Endothelial cell of umbilical vein (primary cell): ENCODE measurements around the gene ASB5. TPM values are rescaled to one million over a fixed set of nuclear protein-coding genes. Genes with fewer than 3 reads are reported as not detected.

ENCODE experiments used
- BruUV-seq: library from RNA; stranded (reverse); fragments of 400-500 nt; replicated peaks from 2 replicates; lab custom pipeline; 2021; lab: Mats Ljungman, UMichigan
- CTCF ChIA-PET: fragments of 300-600, 350-600 bp; sonication (Branson Sonifier 250); formaldehyde crosslinking; loops from one replicate; lab custom pipeline; 2021; ENCODE audit warnings: antibody characterized with exemption, inconsistent platforms; lab: Charles Lee
- POLR2A ChIA-PET: fragments of 300-600, 350-600 bp; sonication (Branson Sonifier 250); formaldehyde crosslinking; loops from one replicate; lab custom pipeline; 2021; ENCODE audit warnings: antibody characterized with exemption, inconsistent platforms; lab: Charles Lee
- DNase-seq: peaks from one replicate; pipeline ENCODE4 v3.0.0-alpha.2; 2011; ENCODE audit warnings: low read depth, low spot score
- FAIRE-seq: peaks from 2 replicates; lab custom pipeline; 2011; peaks lifted over from hg19 to GRCh38; lab: Jason Lieb, UNC
- H2AFZ ChIP-seq: 2 replicates; pipeline ENCODE4 v1.6.0; 2012; ENCODE audit warnings: low read depth, low read length, control low read depth, inconsistent platforms
- H3K27ac ChIP-seq: 2 replicates; pipeline ENCODE4 v1.5.1; 2011; ENCODE audit warnings: low read depth, mild to moderate bottlenecking, control low read depth, low read length, moderate library complexity; ENCODE audit not compliant: insufficient read depth
- H3K27me3 ChIP-seq, 2 experiments: 2 replicates each; pipeline versions ENCODE4 v1.6.0 to v1.6.1; 2011; ENCODE audit warnings: low read length in 2 of 2, mixed read lengths in 1 of 2; ENCODE audit not compliant: control insufficient read depth in 2 of 2, insufficient read depth in 2 of 2
- H3K36me3 ChIP-seq, 2 experiments: 2 replicates in 1 of 2; 3 replicates in 1 of 2; pipeline ENCODE4 v1.5.1; 2011; ENCODE audit warnings: low read length in 2 of 2, mild to moderate bottlenecking in 1 of 2, moderate library complexity in 1 of 2; ENCODE audit not compliant: control insufficient read depth in 2 of 2, insufficient read depth in 2 of 2; ENCODE audit errors: extremely low read depth in 1 of 2
- H3K4me1 ChIP-seq: 3 replicates; pipeline ENCODE4 v1.5.1; 2011; ENCODE audit warnings: mild to moderate bottlenecking, low read length; ENCODE audit not compliant: control insufficient read depth, insufficient read depth; ENCODE audit errors: extremely low read depth
- H3K4me2 ChIP-seq: 2 replicates; pipeline ENCODE4 v1.6.1; 2011; ENCODE audit warnings: low read length, control low read depth, mixed read lengths; ENCODE audit not compliant: insufficient read depth
- H3K4me3 ChIP-seq, 3 experiments: fragments of 200-600 bp in 1 of 3; sonication (generic), shearing (Covaris generic) in 1 of 3; replicated peaks in 1 of 3; 2 replicates each; pipeline ENCODE4 v1.5.1; 2011 to 2016; ENCODE audit warnings: control low read depth in 3 of 3, low read length in 3 of 3, mild to moderate bottlenecking in 2 of 3, inconsistent platforms in 1 of 3, low read depth in 1 of 3, moderate library complexity in 1 of 3; ENCODE audit not compliant: insufficient read depth in 1 of 3
- H3K79me2 ChIP-seq: 2 replicates; pipeline ENCODE4 v1.6.0; 2012; ENCODE audit warnings: low read length, inconsistent platforms; ENCODE audit not compliant: control insufficient read depth, insufficient read depth
- H3K9ac ChIP-seq: replicated peaks from 2 replicates; pipeline ENCODE3; 2011; ENCODE audit warnings: low read length, control low read depth; ENCODE audit not compliant: insufficient read depth; ENCODE audit errors: extremely low read depth
- H3K9me1 ChIP-seq: replicated peaks from 3 replicates; pipeline ENCODE4 v1.6.0; 2011; ENCODE audit warnings: mild to moderate bottlenecking, low read length; ENCODE audit not compliant: control insufficient read depth, insufficient read depth; ENCODE audit errors: extremely low read depth
- H3K9me3 ChIP-seq: replicated peaks from 2 replicates; pipeline ENCODE4 v1.5.1; 2012; ENCODE audit warnings: low read length, inconsistent platforms; ENCODE audit not compliant: control insufficient read depth, insufficient read depth
- H4K20me1 ChIP-seq: replicated peaks from 2 replicates; pipeline ENCODE3; 2011; ENCODE audit warnings: mild to moderate bottlenecking, low read length; ENCODE audit not compliant: control insufficient read depth, insufficient read depth; ENCODE audit errors: extremely low read depth
- EZH2 ChIP-seq: IDR thresholded peaks from 2 replicates; pipeline ENCODE4 v1.6.1; 2012; ENCODE audit warnings: borderline replicate concordance, low read depth, mild to moderate bottlenecking, moderate library complexity, low read length, inconsistent platforms; ENCODE audit not compliant: severe bottlenecking
- FOS ChIP-seq: IDR thresholded peaks from 2 replicates; pipeline ENCODE4 v1.6.1; 2011; ENCODE audit warnings: mild to moderate bottlenecking, low read length, moderate library complexity, borderline replicate concordance; ENCODE audit not compliant: insufficient read depth
- GATA2 ChIP-seq: IDR thresholded peaks from 2 replicates; pipeline ENCODE4 v1.7.0; 2011; ENCODE audit warnings: low read depth, mild to moderate bottlenecking, moderate library complexity, mixed read lengths, low read length; ENCODE audit not compliant: insufficient read length, insufficient read depth
- JUN ChIP-seq: IDR thresholded peaks from 2 replicates; pipeline ENCODE4 v1.6.1; 2011; ENCODE audit warnings: borderline replicate concordance, low read depth; ENCODE audit not compliant: insufficient read length, insufficient read depth
- MAX ChIP-seq: IDR thresholded peaks from 2 replicates; pipeline ENCODE4 v1.6.1; 2011; ENCODE audit not compliant: insufficient read depth, insufficient read length
- MYC ChIP-seq: IDR thresholded peaks from one replicate; pipeline ENCODE4 v1.6.1; 2011; ENCODE audit warnings: mild to moderate bottlenecking, low read depth, low read length
- POLR2A ChIP-seq: IDR thresholded peaks from 2 replicates; pipeline ENCODE4 v1.6.1; 2012; ENCODE audit warnings: low read depth, mild to moderate bottlenecking, control low read depth, low read length
- POLR2AphosphoS5 ChIP-seq: IDR thresholded peaks from 2 replicates; pipeline ENCODE4 v1.6.1; 2012; ENCODE audit warnings: low read depth, mild to moderate bottlenecking, control low read depth, low read length, moderate library complexity; ENCODE audit not compliant: insufficient read depth
- dilution Hi-C: fragments of 300-500 bp; cut with MboI; formaldehyde crosslinking; loops from one replicate; pipeline ENCODE4 v1.15.0; 2019; ENCODE audit warnings: low sequenced_read_pairs; ENCODE audit not compliant: extremely low pct_ligation_motif_present
- intact Hi-C: fragments of 100-400 bp; cut with micrococcal nuclease; formaldehyde crosslinking; loops from one replicate; pipeline ENCODE4 v1.10.0; 2022
- polyA plus RNA-seq, 4 experiments: library from polyadenylated mRNA; depleted of rRNA in 3 of 4; stranded (reverse) in 3 of 4; unstranded in 1 of 4; fragments of >200 nt; gene quantifications; 2 replicates each; pipeline versions ENCODE4 v1.2.1 to v1.2.3, GENCODE V29; 2011 to 2012; ENCODE audit warnings: missing spikeins in 1 of 4
- total RNA-seq: library from RNA; stranded (reverse); gene quantifications from 2 replicates; pipeline ENCODE4 v1.2.3, GENCODE V29; 2021
- TF ChIP-seq, protein P1 (sequence below), 2 donors: IDR thresholded peaks; 1 replicate in 1 of 2; 2 replicates in 1 of 2; pipeline ENCODE4 v1.5.1; 2011; ENCODE audit warnings: low read length in 2 of 2, mild to moderate bottlenecking in 2 of 2, moderate library complexity in 2 of 2, control low read depth in 1 of 2, inconsistent platforms in 1 of 2, low read depth in 1 of 2; ENCODE audit not compliant: insufficient read depth in 1 of 2; ENCODE audit errors: extremely low read depth in 1 of 2

The ASB5 gene
- total and polyA plus RNA-seq, 2 donors (not counting 3 experiments of a cell fraction or from before 2014, with no cell fraction given) = not detected

GRCh38 chr4:176271749-176272148 lies 2.7 kb upstream of the ASB5 start:
- Histone ChIP-seq H3K4me1 (no peaks in the 10 kb centered on the region), H2AFZ (no peak overlapping the region), H3K79me2 (no peaks in the 10 kb centered on the region), H4K20me1 (no peaks in the 10 kb centered on the region), H3K9ac (no peak overlapping the region), H3K9me1 (no peaks in the 10 kb centered on the region), H3K36me3 (no peaks in the 10 kb centered on the region), H3K27me3 (peaks cover 0 to 2% of the 10 kb centered on the region in 2 experiments), H3K4me2 (no peak overlapping the region), H3K9me3 (no peaks in the 10 kb centered on the region), H3K4me3 (no peak overlapping the region), H3K27ac (no peak overlapping the region)
- no peak for TF ChIP-seq GATA2
- TF ChIP-seq FOS = no peak
- TF ChIP-seq EZH2 = no peak
- no peak for TF ChIP-seq POLR2A
- TF ChIP-seq MAX = no peak
- no peak for TF ChIP-seq MYC
- TF ChIP-seq, protein P1, sequence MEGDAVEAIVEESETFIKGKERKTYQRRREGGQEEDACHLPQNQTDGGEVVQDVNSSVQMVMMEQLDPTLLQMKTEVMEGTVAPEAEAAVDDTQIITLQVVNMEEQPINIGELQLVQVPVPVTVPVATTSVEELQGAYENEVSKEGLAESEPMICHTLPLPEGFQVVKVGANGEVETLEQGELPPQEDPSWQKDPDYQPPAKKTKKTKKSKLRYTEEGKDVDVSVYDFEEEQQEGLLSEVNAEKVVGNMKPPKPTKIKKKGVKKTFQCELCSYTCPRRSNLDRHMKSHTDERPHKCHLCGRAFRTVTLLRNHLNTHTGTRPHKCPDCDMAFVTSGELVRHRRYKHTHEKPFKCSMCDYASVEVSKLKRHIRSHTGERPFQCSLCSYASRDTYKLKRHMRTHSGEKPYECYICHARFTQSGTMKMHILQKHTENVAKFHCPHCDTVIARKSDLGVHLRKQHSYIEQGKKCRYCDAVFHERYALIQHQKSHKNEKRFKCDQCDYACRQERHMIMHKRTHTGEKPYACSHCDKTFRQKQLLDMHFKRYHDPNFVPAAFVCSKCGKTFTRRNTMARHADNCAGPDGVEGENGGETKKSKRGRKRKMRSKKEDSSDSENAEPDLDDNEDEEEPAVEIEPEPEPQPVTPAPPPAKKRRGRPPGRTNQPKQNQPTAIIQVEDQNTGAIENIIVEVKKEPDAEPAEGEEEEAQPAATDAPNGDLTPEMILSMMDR (IDR thresholded peaks at IDR 0.05; ENCODE audit: extremely low read depth in 1 of 2, insufficient read depth in 1 of 2, low read depth in 1 of 2, low read length in 2 of 2) = no peak
- no peak for TF ChIP-seq POLR2AphosphoS5
- no peak for TF ChIP-seq JUN
- intact Hi-C loops = no loop called here
- no TSS peak for BruUV-seq
- ChIA-PET POLR2A (no interaction called here), CTCF (no interaction called here)
- FAIRE-seq (no peak), DNase-seq (no peak)
- dilution Hi-C loops = no loop called here
